GM18858 (cell line): ENCODE measurements around the gene MCFD2.

ENCODE experiments used
- ATAC-seq: cut with Tn5 transposase; IDR thresholded peaks from one replicate; pipeline ENCODE4 v1.9.1; 2021; ENCODE audit not compliant: unreplicated experiment

MCFD2 gene

DNA sequence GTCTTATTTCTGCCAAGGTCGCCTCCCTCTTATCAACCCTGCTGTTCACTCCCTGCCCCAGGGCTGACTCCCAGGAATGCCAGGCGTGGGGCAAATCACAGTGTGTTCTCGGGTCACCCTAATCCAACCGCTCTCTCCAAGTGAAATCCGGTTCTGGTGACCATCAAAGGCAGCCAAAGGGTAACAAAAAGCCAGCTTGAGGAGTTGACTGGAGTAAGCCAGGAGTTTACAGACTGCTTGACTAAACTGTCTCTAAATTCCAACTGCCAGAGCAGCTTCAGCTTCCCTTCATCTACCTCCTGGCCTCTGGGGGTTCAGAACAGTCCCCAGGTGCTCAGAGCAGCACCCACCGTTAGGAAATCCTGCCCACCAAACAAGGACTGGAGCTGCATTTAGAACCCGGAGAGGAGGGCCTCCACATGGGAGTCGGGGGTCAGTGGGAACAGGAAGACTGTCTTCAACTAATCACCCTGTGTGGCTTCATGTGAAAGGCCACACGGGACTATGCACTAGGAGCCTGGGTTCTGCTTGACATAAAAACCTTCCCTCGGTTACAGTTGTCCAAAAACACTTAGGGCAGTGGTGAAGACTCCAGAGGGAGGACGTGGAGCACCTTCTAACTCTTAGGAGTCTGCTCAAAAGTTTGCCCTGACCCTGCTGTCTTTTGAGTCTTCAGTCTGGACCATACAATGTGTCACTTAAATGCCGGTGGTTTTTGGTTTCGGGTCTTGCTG lies 24.2 kb upstream of the MCFD2 start:
- no peak for ATAC-seq

- ATAC-seq, result no peak
These were observed 21.9 kb upstream of the MCFD2 start for GRCh38 chr2:46937471-46937901.

DNA sequence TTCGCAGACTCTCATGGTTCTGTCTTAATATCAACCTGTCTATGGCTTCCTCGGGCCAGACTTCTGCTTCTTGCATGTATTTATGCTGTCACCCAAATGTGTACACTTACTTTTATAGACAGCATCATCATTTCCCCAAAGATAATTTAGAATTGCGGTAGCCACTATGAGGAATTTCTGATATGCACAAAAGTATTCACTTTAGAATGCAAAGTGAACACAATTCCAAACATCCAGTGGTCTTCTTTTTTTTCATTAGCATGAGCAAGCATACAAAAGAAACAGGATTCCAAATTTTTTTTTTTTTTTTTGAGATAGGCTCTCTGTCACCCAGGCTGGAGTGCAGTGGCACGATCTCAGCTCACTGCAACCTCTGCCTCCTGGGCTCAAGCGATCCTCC lies 21.0 kb upstream of the MCFD2 start:
- no peak for ATAC-seq

- ATAC-seq, result no peak
These were observed 19.5 kb upstream of the MCFD2 start for GRCh38 chr2:46935071-46935470.

- ATAC-seq, result no peak
These were observed 14.0 kb upstream of the MCFD2 start for GRCh38 chr2:46929612-46930011.

GRCh38 chr2:46926863-46927262 lies 11.3 kb upstream of the MCFD2 start:
- no peak for ATAC-seq

DNA sequence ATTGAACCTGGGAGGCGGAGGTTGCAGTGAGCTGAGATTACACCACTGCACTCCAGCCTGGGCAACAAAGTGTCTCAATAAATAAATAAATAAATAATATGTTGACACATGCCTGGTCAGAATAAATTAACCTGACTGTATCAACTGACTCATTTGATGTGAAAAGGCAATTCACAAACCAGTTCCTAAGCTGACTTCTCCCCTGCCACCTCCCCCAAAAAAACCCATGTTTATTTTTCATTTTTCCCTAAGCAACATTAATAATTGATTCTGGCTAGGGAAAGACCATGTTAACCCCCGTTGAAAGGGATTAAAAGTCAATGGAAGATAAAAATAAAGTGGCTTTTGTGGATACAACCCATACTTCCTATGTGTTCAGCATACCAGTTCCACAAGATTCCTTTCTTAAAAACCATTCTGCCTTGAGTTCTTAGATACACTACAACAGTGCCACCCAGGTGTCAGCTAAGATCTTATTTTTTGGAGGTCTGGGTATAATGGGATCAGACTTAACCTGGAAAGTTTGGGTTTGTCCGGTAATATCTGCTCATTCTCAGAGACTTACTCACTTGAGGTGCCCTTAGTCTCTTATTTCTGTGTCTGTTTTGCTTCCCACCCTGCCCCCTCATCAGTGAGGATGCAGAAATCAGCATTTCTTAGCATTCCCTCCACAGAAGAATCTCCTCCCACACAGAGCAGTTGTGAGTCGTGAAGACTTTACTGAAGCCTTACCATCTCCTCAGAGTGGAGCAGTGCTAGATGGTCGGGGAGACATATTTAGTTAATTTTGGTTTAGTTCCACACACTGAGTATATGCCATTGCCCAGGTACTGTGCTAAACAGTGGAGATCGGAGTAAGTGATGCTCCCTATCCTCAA lies 10.1 kb upstream of the MCFD2 start:
- no peak for ATAC-seq

DNA sequence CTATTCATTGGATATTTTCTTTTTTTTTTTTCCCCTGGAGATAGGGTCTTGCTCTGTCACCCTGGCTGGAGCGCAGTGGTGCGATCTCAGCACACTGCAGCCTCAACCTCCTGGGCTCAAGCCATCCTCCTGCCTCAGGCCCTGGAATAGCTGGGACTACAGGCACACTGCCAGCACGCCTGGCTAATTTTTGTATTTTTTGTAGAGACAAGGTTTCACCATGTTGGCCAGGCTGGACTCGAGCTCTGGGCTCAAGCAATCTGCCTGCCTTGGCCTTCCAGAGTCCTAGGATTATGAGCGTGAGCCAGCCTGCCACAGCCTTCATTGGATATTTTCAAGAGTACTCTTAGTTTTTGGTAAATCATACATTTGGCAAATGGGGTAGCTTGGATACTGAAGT lies 9.0 kb upstream of the MCFD2 start:
- ATAC-seq, result no peak

DNA sequence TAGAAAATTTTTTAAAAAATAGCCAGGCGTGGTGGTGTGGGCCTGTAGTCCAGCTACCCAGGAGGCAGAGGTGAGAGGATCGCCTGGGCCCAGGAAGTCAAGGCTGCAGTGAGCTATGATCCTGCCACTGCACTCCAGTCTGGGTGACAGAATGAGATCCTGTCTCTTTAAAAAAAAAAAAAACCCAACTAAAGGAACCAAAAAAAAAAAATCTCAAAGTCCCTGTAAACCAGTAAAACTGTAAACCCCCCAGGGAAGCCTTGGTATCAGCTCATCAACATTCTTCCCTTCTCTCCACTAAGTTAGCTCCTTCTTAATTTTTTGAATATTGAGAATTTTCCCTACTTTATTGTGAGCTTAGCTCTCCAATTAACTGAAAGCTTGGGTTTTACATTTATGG lies 8.4 kb upstream of the MCFD2 start:
- no peak for ATAC-seq

GRCh38 chr2:46923041-46923528 lies 7.5 kb upstream of the MCFD2 start:
- ATAC-seq, result no peak

GRCh38 chr2:46922606-46923005 lies 7.0 kb upstream of the MCFD2 start:
- ATAC-seq, result no peak

DNA sequence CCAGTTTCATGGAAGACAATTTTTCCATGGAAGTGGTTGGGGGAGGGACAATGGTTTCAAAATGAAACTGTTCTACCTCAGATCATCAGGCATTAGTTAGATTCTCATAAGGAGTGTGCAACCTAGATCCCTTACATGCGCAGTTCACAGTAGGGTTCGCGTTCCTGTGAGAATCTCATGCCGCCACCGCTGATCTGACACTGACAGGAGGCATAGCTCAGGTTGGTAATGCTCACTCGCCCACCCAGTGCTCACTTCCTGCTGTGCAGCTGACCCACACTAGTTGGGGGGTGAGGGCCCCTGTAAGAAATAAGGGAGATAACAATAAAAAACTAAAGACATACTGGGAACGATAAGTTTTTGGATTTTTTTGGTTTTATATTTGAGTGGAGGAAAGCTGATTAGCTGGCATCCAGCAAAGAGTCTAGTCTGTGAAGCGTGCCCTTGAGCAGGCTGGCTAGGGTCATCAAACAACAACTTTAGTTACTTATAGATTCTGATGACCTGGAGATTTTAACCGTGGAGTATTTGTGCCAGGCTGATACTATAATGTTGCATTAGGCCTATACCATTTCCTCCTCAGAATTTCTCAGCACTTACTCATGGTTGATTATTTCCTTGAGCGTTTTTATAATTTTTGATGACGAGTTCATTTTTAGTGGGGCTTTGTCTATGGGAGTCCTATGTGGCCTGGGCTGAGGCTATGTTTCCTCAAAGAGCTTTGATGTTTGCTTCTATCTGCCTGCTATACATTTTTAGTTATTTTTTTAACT lies 6.3 kb upstream of the MCFD2 start:
- ATAC-seq, result no peak

DNA sequence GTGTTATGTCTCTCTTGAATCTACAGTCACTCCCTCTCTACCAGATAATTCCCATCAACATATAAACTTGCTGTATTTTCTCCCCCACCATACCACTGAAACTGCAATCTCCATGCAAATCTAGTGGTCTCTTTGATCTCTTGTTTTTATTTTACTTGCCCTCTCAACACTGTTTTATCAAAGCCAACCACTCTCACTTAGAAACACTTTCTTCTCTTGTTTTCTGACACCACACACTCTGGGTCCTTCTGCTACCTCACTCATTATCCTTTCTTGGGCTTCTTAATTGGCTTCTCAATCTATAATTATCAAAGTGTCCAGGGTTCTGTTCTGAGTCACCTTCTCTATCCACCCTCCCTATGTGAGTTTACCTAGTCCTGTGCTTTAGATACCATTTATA lies 2.0 kb upstream of the MCFD2 start:
- no peak for ATAC-seq

DNA sequence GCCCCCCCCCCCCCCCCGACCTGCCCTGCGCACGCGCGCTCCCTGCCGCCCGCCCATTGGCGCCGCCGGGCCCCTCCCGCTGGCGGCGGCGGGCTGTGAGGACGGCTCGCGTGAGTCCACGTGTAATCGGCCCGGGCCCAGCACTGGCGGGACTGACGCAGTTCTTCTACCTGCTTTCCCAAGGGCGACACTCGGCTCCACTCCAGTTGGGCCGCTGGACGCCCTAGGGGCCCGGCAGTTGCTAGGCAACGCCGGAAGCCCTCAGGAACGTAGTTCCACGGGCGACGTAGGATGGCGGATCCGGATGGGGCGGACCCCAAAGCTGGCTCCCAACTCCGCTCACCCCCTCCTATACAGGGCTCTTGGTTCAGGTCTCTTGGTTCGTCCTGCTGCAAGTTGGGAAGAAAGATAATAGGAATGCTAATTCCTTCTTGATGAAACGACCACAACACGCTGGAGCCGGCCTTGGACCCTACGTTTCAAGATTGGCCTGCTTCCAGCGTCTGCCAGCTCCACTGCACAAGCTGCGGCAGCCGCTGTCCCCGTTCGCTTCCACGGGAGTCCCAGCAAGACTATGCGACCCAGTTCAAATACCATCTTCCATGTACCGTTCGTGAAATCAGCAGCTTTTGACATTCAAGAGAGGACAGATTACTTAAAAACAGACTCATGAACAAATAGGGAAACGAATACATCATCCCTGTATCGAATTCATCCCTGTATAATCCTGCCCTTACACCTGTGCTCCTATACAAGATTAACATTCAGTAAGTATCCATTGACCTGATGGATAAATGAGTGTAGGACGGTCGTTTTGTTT lies 415 bp upstream of the MCFD2 start:
- ATAC-seq, result peak; percentile 74

DNA sequence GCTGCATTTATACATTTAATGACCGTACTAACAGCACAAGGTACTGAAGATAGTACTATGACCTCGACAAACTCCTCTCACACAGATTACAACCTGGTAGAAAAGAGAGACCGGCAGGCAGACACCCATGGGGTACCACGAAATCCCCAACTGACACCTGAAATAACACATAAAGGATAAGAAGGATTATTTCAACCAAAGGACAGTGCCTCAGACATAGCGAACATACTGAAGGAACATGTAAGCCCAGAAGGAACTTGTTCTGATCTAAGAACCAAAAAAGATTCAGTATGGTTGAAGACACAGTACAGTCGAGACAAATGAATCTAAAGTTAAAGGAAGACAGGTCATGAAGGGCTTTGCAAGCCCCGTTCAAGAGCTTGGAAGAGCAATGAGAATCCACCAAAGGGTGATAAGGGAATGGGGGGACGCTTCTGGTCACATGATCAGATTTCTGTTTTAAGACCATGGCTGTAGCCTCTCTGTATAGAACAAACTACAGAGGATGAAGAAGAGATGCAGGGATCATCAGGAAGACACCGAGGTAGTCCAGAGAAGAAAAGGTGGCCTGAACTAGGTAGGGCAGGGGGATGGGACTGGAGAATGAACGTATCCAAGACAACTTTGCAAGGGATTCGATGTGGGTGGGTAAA lies 902 bp downstream of the MCFD2 start:
- ATAC-seq, result no peak

GRCh38 chr2:46913471-46914381 lies 1.9 kb downstream of the MCFD2 start:
- no peak for ATAC-seq

DNA sequence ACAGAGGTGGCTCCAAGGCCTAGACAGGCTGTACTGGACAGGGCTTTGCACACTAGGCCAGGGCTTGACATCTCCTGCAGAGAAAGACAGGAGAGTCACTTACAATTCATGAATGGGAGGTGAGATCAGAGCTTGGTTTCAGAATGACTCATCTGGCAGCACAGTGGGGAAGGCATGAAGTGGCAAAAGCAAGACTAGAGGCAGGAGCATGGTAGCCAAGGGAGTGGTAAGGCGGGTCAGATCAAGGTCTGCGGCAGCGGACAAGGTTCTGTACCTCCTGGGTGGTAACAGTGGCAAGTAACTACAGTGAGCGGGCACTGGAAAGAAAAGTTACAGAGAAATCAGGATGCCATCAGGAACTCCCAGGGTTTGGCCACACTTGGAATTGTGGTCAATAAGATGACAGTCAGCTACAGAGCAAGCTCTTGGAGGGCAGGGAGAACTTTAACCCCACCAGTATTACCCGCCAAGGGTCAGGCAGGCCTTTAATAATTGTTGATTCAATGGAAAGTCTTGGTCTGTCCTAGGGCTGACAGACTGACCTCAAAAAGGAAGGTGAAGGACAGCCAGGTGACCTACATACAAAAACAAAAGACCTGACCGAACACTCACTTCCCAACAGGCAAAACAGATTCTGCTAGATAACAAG lies 5.7 kb downstream of the MCFD2 start:
- ATAC-seq, result peak; percentile 93

DNA sequence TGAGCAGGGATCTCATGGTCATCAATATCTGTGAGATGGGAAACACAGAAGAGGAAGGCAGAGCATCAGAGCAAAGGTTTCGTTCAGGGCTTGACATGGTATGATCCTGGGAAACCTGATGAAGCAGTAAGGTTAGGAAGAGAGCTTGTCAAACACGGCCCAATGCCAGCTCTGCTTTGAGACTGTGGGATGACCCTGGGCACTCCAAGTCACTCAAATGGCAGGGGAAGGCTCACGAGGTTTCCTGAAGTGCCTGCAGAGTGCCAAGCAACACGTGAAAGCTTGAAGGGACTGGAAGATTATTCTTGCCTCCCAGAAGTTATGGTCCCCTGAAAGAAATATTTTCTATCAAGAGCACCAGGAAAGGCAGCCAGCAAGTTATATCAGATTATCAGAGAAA lies 6.5 kb downstream of the MCFD2 start:
- ATAC-seq, result no peak
